Erythroblast (primary cell): ENCODE measurements around the gene WDSUB1.

Experiments used
- DNase-seq, 2 experiments: peaks; one replicate each; lab custom pipeline; 2025; lab: John Stamatoyannopoulos, UW
- GATA1 ChIP-seq: IDR thresholded peaks from 2 replicates; pipeline ENCODE4 v1.6.1; 2011; ENCODE audit warnings: low read depth, mild to moderate bottlenecking, control low read depth, low read length, moderate library complexity
- POLR2A ChIP-seq: IDR thresholded peaks from 2 replicates; pipeline ENCODE4 v1.6.1; 2011; ENCODE audit warnings: mild to moderate bottlenecking, low read length

Gene WDSUB1

DNA sequence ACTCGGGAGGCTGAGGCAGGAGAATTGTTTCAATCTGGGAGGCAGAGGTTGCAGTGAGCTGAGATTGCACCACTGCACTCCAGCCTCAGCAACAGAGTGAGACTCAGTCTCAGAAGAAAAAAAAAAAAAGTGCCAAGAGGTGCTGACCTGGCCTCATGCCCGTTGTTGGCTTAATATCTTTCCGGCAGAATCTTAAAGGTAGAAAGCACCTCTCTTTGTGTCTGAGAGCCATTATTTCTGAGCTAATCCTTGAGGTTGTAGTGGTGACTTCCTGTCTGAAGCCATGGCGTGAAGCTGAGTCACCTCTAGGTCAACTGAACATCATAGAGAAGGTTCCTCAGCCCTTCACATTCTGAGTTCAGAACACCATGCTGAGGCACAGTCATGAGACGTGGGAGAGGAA is 60.4 kb downstream of the WDSUB1 start:
- no peak for TF ChIP-seq GATA1
- TF ChIP-seq POLR2A = no peak
- peak in 1 of 2 experiments; percentile 8 for DNase-seq

- no peak for TF ChIP-seq GATA1
- no peak for TF ChIP-seq POLR2A
Observed at GRCh38 chr2:159225025-159226016, 61.2 kb downstream of the WDSUB1 start.

GRCh38 chr2:159224061-159224813 is 62.3 kb downstream of the WDSUB1 start:
- TF ChIP-seq POLR2A = no peak
- TF ChIP-seq GATA1 = no peak
- DNase-seq = no peak

More at GRCh38 chr2:159225025-159226016, 61.2 kb downstream of the WDSUB1 start:
- DNase-seq = no peak

DNA sequence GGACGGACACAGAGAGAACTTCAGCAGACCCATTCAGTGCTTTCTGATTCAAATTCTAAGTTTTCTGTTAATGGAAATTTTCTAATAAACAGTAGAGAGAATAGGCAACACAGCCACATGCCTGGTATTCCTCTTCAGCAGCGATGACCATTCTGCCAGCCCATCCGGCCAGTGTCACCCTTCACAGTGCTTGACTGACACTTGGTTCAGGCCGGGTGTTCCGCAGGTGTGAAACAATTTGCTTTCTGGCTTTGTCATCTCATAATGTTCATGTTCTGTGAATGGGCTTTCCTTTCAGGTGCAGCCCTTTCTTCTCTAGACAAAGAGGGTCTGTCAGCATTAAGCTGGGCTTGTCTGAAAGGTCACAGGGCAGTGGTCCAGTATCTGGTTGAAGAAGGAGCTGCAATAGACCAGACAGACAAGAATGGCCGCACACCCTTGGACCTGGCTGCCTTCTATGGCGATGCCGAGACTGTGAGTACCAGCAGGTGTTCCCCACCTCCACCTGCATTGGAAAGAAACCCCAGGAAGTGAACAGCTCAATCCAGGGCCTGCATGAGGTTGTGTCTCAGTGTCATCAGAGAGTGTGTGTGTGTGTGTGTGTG is 67.0 kb downstream of the WDSUB1 start:
- no peak for TF ChIP-seq POLR2A
- no peak for TF ChIP-seq GATA1
- no peak for DNase-seq

- TF ChIP-seq GATA1 = no peak
- no peak for TF ChIP-seq POLR2A
- DNase-seq = no peak
Observed at GRCh38 chr2:159218389-159218788, 68.1 kb downstream of the WDSUB1 start.

DNA sequence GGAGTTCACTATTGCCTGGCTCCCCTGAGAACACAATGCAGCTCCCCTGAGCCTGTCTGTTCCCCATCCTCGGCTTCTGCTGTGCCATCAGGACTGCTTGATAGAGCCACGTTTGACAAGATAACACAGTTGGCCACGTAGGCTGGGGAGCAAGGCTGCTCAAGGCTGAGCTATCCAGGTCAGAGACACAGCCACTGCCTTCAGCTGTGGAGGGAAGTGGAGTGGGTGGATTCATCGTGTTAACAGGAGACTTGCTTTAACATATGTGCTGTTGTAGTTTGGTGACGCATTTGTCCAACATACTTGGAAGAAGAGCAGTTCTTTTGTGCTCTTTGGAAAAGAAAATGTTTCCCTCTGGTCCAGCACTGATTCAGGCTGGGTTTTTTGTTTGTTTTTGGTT is 68.8 kb downstream of the WDSUB1 start:
- no peak for DNase-seq
- TF ChIP-seq GATA1 = no peak
- no peak for TF ChIP-seq POLR2A

DNA sequence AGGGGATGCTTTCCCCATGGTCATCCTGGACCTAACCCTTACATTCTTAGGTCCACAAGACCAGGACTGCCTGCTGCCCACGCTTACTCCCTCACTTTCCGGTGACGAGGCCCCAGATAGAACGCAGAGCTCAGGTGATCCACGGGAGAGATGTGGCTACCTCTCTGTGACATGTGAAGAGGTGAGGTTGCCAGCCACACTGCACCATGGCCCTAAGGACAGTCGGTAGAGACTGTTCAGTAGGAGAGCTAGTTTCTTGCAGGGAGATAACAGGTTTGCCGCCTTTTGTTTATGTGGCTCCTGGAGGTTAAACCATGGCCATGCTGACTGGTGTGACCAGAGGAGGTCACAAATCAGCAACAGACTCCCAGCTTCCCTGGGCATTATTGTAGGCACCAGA is 71.4 kb downstream of the WDSUB1 start:
- TF ChIP-seq POLR2A (no peak), GATA1 (no peak)
- no peak for DNase-seq

DNA sequence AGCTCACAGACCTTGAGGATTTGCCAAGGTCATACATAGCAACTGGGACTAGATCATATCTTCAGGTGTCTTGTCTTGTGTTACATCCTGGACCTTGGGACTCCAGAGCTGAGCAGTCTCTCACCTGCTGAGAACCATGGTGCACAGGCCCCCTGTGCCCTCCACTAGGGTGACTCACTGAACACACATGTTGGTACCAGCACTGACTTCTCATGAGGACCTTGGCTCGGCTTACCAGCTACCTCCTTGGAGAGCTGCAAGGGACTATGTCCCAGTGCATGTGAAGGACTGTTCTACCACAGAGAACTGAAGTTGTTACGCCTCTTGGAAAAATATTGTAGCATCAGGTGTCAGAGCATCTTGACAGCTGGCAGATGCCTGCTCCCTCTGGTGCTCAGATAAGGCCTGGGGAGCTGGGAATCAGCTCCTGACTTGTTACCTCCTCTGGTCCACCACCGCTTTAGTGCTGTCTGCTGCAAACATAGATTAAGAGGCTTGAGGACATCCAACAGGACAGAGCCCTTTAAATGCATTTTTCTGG is 72.1 kb downstream of the WDSUB1 start:
- TF ChIP-seq POLR2A = no peak
- TF ChIP-seq GATA1 = no peak
- DNase-seq = no peak

DNA sequence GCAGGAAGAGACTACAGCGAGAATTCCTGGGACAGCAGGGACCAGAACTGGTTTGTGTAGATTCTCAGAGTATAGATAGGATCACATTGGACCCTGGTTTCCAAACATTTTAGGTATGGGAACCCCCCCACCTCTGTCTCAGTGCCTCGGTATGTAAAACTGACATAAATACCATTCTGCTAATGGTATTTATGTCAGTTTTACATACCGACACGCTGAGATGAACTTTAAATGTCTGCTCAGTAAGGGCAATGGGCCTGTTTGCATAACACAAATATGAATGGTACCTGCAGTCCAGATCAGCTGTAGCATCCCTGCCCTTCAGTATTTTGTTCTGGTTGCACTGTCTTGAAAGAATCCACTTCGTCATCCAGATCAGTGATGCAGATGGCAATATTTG is 73.2 kb downstream of the WDSUB1 start:
- TF ChIP-seq POLR2A = no peak
- no peak for TF ChIP-seq GATA1
- no peak for DNase-seq

DNA sequence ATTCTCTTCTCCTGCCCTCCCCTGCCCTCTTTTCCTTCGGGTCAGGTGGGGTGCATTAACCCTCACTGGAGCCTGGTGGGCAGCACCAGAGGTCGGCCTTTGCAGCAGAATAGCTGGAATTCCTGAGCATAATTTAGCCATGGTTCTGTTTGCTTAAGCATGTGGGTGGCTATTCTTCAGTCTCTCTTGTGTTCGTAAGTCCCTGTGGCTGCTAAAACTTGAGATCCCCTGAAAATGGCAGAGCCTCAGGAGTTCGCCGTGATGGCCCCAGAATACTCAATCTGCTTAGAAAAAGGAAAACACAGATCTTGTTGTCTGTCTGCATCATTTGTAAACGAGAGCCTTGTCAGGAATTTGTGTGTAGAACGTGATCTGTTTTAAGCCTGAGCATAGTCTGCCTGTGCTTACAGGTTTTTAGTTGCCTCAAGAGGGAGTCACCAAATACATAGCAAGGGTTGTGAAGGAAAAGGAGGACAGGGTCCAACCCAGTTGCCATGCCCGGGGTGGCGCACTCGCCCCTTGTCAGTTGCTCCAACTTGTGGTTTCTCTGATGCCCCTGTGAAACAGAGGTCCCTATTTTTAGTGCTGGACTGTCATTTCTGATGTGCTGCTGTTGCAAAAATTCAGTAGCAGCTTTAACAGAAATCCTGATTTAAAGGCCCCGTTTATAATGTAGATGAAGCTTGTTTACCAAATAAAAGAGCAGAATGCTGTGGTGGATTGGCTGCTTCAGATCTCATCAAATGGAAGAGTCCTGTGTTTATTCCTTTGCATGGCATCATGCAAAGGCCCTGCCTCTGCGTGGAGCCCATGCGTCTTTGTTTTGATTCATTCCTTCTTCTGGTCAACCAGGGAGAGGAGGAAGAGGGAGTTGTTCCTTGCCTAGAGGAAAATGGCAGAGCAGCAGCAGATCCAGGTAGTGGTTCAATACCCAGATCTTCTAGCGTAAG is 74.8 kb downstream of the WDSUB1 start:
- DNase-seq = no peak
- TF ChIP-seq POLR2A (no peak), GATA1 (no peak)

DNA sequence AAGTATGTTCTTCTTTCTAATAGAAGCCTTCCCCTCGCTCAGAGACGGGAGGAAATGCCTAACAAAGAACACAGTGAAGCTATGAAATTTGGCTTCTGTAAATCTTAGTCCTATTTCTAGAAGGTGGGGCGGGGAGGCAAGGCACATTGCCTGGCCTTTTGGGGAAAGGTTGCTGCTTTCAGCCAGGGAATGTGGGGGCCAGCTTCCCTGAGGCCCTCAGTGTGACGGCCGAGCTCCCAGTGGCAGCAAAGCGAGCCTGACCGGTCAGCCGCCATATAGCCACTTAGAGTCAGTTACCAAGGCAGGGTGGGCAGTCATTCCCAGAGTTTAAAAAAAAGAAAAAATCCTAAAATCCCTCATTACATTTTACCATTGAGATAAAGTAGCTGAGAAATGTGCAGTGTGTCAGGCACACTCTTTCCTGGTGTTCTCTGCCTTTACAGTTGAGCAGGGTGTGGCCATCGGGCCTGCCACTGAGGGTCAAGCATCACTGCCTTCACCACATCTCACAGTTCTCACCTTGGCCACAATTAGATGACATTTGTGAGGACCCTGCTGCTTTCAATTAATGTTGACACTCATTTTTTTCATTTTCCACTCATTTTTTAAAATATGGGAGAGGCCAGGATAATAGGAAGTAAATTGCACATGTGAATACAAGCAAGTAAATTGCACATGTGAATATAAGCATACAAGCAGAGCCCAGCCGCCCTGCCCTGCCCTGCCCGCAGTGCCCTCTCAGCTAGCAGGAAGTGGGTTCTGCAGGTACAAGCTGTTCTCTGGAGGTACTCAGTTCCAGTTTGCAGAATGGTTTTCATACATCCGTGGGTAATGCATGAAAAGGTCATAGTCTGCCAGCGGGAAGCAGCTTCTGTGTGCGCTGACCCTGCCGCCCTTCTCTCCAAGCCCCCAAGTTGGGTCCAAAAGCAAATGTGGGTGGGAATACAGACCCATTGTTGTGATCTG is 76.9 kb downstream of the WDSUB1 start:
- DNase-seq = no peak
- no peak for TF ChIP-seq GATA1
